Mesendoderm (in vitro differentiated cells): ENCODE data around the gene KCNK1.
A peak's percentile ranks its signal among the peaks of the same experiment; 100 is the strongest.

Experiments
- DNase-seq: peaks from one replicate; pipeline ENCODE4 v3.0.0; 2013
- H2AK5ac ChIP-seq: 2 replicates; pipeline ENCODE4 v1.6.1; 2013; ENCODE audit warnings: low read length, inconsistent platforms
- H2BK120ac ChIP-seq: 2 replicates; pipeline ENCODE4 v1.6.1; 2013; ENCODE audit warnings: low read depth, mild to moderate bottlenecking, low read length, moderate library complexity, mixed read lengths
- H2BK15ac ChIP-seq: replicated peaks from 2 replicates; pipeline ENCODE4 v1.6.1; 2013; ENCODE audit warnings: low read depth, mild to moderate bottlenecking, moderate library complexity
- H2BK5ac ChIP-seq: 2 replicates; pipeline ENCODE4 v1.6.1; 2013; ENCODE audit warnings: low read length, inconsistent platforms
- H3K18ac ChIP-seq: 2 replicates; pipeline ENCODE4 v1.6.1; 2013; ENCODE audit warnings: mild to moderate bottlenecking, low read length, mixed read lengths
- H3K23ac ChIP-seq: one replicate; pipeline ENCODE4 v1.6.1; 2013; ENCODE audit warnings: low read length
- H3K27ac ChIP-seq: 2 replicates; pipeline ENCODE4 v1.5.1; 2013; ENCODE audit warnings: low read depth, mild to moderate bottlenecking, inconsistent platforms, low read length, moderate library complexity
- H3K27me3 ChIP-seq: 2 replicates; pipeline ENCODE4 v1.6.1; 2013; ENCODE audit warnings: low read length, control low read depth, mild to moderate bottlenecking, inconsistent platforms; ENCODE audit not compliant: insufficient read depth, poor library complexity
- H3K36me3 ChIP-seq: 2 replicates; pipeline ENCODE4 v1.6.1; 2013; ENCODE audit warnings: low read length, inconsistent platforms; ENCODE audit not compliant: control insufficient read depth, insufficient read depth
- H3K4ac ChIP-seq: one replicate; pipeline ENCODE4 v1.6.1; 2013; ENCODE audit warnings: low read depth, mild to moderate bottlenecking, low read length, moderate library complexity
- H3K4me1 ChIP-seq: 2 replicates; pipeline ENCODE4 v1.6.1; 2013; ENCODE audit warnings: low read depth, low read length, inconsistent platforms; ENCODE audit not compliant: control insufficient read depth
- H3K4me2 ChIP-seq: 2 replicates; pipeline ENCODE4 v1.6.1; 2013; ENCODE audit warnings: low read length
- H3K4me3 ChIP-seq: 2 replicates; pipeline ENCODE4 v1.5.1; 2013; ENCODE audit warnings: mild to moderate bottlenecking, low read length
- H3K56ac ChIP-seq: one replicate; pipeline ENCODE4 v1.6.1; 2013; ENCODE audit warnings: low read length
- H3K79me1 ChIP-seq: 2 replicates; pipeline ENCODE4 v1.6.1; 2013; ENCODE audit warnings: low read length, inconsistent platforms
- H3K79me2 ChIP-seq: 2 replicates; pipeline ENCODE4 v1.6.1; 2013; ENCODE audit warnings: mild to moderate bottlenecking, low read length; ENCODE audit not compliant: control insufficient read depth, insufficient read depth
- H3K9ac ChIP-seq: 2 replicates; pipeline ENCODE4 v1.6.1; 2013; ENCODE audit warnings: low read length, inconsistent platforms
- H4K5ac ChIP-seq: one replicate; pipeline ENCODE4 v1.6.1; 2013; ENCODE audit warnings: low read length
- H4K8ac ChIP-seq: one replicate; pipeline ENCODE4 v1.6.1; 2013; ENCODE audit warnings: low read depth, mild to moderate bottlenecking, control low read depth, low read length, moderate library complexity
- WGBS: extraction: QIAGEN DNeasy Blood & Tissue Kit; methylation state at CpG from one replicate; pipeline ENCODE4 v1.1.7; 2013; ENCODE audit warnings: low lambda C conversion rate, missing lambda C conversion rate; ENCODE audit not compliant: insufficient coverage; ENCODE audit errors: extremely low coverage; 5-methylcytosine and 5-hydroxymethylcytosine counted together

Gene KCNK1

GRCh38 chr1:233673261-233673946, 59.5 kb downstream of the KCNK1 start:
- no peaks in the 10 kb centered on the region for H3K27me3 ChIP-seq

DNA sequence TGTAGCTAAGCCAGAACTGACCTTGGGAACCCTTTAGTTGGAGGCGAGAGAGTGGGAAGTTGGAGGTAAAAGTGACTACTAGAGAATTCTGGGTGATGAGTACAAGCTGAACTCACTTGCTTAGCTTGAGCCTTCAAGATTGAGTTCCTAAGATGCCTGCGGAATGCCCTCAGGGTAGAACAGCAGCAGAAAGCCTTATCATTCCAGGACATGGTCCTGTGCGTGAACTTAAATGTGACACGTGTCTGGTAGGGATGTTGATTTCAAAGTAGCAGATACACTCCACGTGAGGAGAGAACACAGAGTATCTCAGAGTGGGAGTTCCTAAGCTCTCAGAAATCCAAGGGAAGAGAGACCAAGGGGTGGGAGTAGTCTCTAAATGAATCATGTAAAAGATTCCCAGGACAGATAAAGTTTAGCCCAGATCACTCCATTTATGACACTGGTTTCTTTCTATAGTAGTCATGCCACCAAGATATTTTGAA, 60.1 kb downstream of the KCNK1 start:
- H3K56ac ChIP-seq, result no peak overlapping the region
- H3K36me3 ChIP-seq, result no peaks in the 10 kb centered on the region
- no peak overlapping the region for H3K9ac ChIP-seq
- H3K79me2 ChIP-seq, result no peaks in the 10 kb centered on the region
- WGBS, result no CpG with 5 or more reads among the region's 5 CpGs
- H3K18ac ChIP-seq, result no peak overlapping the region
- H3K79me1 ChIP-seq, result no peaks in the 10 kb centered on the region
- no peak overlapping the region for H3K23ac ChIP-seq
- H2AK5ac ChIP-seq, result peak overlapping the region; percentile 67
- no peak overlapping the region for H2BK15ac ChIP-seq
- H3K4ac ChIP-seq, result no peak overlapping the region
- H2BK5ac ChIP-seq, result no peak overlapping the region
- no peak overlapping the region for H3K4me2 ChIP-seq
- no peak overlapping the region for H3K27ac ChIP-seq
- no peak overlapping the region for H4K8ac ChIP-seq
- peak; percentile 83 for DNase-seq
- no peaks in the 10 kb centered on the region for H3K27me3 ChIP-seq
- no peak overlapping the region for H4K5ac ChIP-seq
- no peak overlapping the region for H2BK120ac ChIP-seq
- H3K4me1 ChIP-seq, result peaks cover 3% of the 10 kb centered on the region
- H3K4me3 ChIP-seq, result no peak overlapping the region

More at GRCh38 chr1:233673261-233673946, 59.5 kb downstream of the KCNK1 start:
- H3K4ac ChIP-seq, result no peak overlapping the region
- no peak overlapping the region for H3K4me3 ChIP-seq
- no peak overlapping the region for H2BK120ac ChIP-seq
- H3K18ac ChIP-seq, result no peak overlapping the region
- H3K36me3 ChIP-seq, result no peaks in the 10 kb centered on the region
- H4K5ac ChIP-seq, result no peak overlapping the region
- H3K79me1 ChIP-seq, result no peaks in the 10 kb centered on the region
- H2BK5ac ChIP-seq, result no peak overlapping the region
- DNase-seq, result no peak
- H3K4me1 ChIP-seq, result peaks cover 3% of the 10 kb centered on the region
- H2AK5ac ChIP-seq, result no peak overlapping the region
- no peak overlapping the region for H3K27ac ChIP-seq
- no peak overlapping the region for H3K4me2 ChIP-seq
- no peak overlapping the region for H3K23ac ChIP-seq
- no CpG with 5 or more reads among the region's 8 CpGs for WGBS
- H3K9ac ChIP-seq, result no peak overlapping the region
- no peak overlapping the region for H2BK15ac ChIP-seq
- no peak overlapping the region for H3K56ac ChIP-seq
- H3K79me2 ChIP-seq, result no peaks in the 10 kb centered on the region
- H4K8ac ChIP-seq, result no peak overlapping the region

DNA sequence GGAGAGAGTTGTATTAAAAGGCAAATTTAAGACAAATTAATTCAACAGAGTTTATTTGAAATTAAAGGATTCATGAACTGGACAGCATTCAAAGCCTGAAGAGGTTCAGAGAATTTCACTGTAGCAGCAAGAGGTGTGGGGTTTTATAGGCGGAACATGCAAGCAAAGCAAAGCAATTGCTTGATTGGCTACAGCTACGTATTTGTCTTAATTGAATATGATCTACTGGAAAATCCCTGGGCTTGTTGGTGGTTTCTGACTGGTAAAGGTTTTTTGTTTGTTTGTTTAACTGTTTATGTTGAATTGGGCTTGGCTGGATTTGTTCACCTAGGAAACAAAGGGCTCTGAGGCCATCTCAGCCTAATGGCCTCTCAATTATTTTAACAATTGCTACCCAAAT, 61.5 kb downstream of the KCNK1 start:
- no peak for DNase-seq
- no peak overlapping the region for H3K4ac ChIP-seq
- H3K4me2 ChIP-seq, result no peak overlapping the region
- WGBS, result no CpG with 5 or more reads among the region's 2 CpGs
- no peak overlapping the region for H3K56ac ChIP-seq
- no peak overlapping the region for H4K8ac ChIP-seq
- H2BK5ac ChIP-seq, result no peak overlapping the region
- no peak overlapping the region for H3K18ac ChIP-seq
- no peaks in the 10 kb centered on the region for H3K79me1 ChIP-seq
- no peak overlapping the region for H4K5ac ChIP-seq
- H3K27ac ChIP-seq, result no peak overlapping the region
- no peak overlapping the region for H2BK15ac ChIP-seq
- H3K9ac ChIP-seq, result no peak overlapping the region
- H2BK120ac ChIP-seq, result peak overlapping the region; percentile 28
- no peak overlapping the region for H3K23ac ChIP-seq
- H3K79me2 ChIP-seq, result no peaks in the 10 kb centered on the region
- peaks cover 7% of the 10 kb centered on the region for H3K4me1 ChIP-seq
- H3K4me3 ChIP-seq, result no peak overlapping the region
- H2AK5ac ChIP-seq, result no peak overlapping the region
- H3K27me3 ChIP-seq, result no peaks in the 10 kb centered on the region
- no peaks in the 10 kb centered on the region for H3K36me3 ChIP-seq

DNA sequence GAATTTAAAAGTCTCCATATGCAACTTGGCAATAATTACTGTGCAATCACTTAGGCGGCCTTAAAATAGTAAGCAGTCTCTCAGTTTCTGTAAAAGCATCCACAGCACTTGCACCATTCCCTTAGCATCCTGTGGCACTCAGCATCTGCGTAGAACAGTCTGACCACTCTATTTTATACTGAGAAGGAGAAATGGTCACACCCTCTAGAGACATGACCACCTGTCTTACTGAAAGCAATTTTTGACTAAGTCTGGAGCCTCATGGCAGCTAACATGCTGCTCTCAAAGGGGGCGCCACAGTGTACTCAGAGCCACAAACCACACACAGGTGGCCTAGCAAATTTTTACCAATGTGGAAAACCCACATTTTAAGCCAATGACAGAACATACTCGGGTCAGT, 62.0 kb downstream of the KCNK1 start:
- Histone ChIP-seq H4K8ac (no peak overlapping the region), H4K5ac (no peak overlapping the region), H2BK120ac (no peak overlapping the region), H3K4ac (no peak overlapping the region), H3K23ac (no peak overlapping the region), H3K4me3 (no peak overlapping the region), H3K27ac (no peak overlapping the region), H3K79me1 (no peaks in the 10 kb centered on the region), H3K4me2 (no peak overlapping the region), H3K79me2 (no peaks in the 10 kb centered on the region), H3K36me3 (no peaks in the 10 kb centered on the region), H2BK15ac (no peak overlapping the region), H2AK5ac (no peak overlapping the region), H3K18ac (no peak overlapping the region), H3K27me3 (no peaks in the 10 kb centered on the region), H3K56ac (no peak overlapping the region), H3K4me1 (peaks cover 7% of the 10 kb centered on the region), H2BK5ac (no peak overlapping the region), H3K9ac (no peak overlapping the region)
- WGBS, result no CpG with 5 or more reads among the region's 4 CpGs
- DNase-seq, result no peak

GRCh38 chr1:233677690-233678354, 63.9 kb downstream of the KCNK1 start:
- Histone ChIP-seq H4K8ac (no peak overlapping the region), H2AK5ac (peak overlapping the region; percentile 29), H3K4me3 (no peak overlapping the region), H2BK5ac (peak overlapping the region; percentile 48), H3K27me3 (no peaks in the 10 kb centered on the region), H2BK120ac (no peak overlapping the region), H4K5ac (no peak overlapping the region), H3K27ac (peak overlapping the region; percentile 4), H3K36me3 (no peaks in the 10 kb centered on the region), H3K18ac (no peak overlapping the region), H3K79me2 (no peaks in the 10 kb centered on the region), H3K23ac (no peak overlapping the region), H2BK15ac (no peak overlapping the region), H3K9ac (no peak overlapping the region), H3K4ac (no peak overlapping the region), H3K79me1 (no peaks in the 10 kb centered on the region), H3K56ac (peak overlapping the region; percentile 36), H3K4me2 (no peak overlapping the region), H3K4me1 (peaks cover 7% of the 10 kb centered on the region)
- WGBS, result no CpG with 5 or more reads among the region's 7 CpGs
- no peak for DNase-seq
